HG02970 (cell line): Measurements from ENCODE around the gene CAGE1.

Source experiments
- ATAC-seq: cut with Tn5 transposase; IDR thresholded peaks from one replicate; pipeline ENCODE4 v1.9.1; 2021; ENCODE audit warnings: mild to moderate bottlenecking, moderate library complexity, moderate number of reproducible peaks; ENCODE audit not compliant: unreplicated experiment, low FRiP score

CAGE1 gene

DNA sequence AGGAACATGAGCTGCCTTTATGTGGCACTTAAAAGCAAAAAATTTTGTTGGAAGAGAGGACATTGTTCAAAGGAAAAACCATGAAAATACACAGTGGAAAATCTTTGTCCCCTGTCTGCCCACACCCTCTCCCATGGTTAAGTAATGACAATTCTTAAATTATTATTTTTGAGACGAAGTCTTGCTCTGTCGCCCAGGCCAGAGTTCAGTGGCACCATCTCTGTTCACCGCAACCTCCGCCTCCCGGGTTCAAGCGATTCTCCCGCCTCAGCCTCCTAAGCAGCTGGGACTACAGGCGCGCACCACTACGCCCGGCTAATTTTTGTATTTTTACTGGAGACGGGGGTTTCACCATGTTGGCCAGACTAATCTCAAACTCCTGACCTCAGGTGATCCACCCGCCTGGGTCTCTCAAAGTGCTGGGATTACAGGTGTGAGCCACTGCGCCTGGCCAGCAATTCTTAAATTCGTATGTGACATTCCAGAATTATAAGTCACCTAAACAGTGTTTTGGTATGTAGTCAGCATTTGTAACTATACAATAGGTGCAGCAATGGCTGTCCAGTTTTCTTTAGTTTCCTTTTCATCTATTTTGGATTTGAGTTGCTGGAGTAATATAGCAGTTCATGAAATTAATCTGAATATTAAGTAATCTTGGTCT is 75.9 kb downstream of the CAGE1 start:
- no peak for ATAC-seq

GRCh38 chr6:7312616-7313504 is 76.7 kb downstream of the CAGE1 start, which contains the start of gene SSR1:
SSR1 (minus strand) TSS chr6:7313199; CDS start chr6:7313120, 79 bp downstream.
- peak; percentile 95 for ATAC-seq

DNA sequence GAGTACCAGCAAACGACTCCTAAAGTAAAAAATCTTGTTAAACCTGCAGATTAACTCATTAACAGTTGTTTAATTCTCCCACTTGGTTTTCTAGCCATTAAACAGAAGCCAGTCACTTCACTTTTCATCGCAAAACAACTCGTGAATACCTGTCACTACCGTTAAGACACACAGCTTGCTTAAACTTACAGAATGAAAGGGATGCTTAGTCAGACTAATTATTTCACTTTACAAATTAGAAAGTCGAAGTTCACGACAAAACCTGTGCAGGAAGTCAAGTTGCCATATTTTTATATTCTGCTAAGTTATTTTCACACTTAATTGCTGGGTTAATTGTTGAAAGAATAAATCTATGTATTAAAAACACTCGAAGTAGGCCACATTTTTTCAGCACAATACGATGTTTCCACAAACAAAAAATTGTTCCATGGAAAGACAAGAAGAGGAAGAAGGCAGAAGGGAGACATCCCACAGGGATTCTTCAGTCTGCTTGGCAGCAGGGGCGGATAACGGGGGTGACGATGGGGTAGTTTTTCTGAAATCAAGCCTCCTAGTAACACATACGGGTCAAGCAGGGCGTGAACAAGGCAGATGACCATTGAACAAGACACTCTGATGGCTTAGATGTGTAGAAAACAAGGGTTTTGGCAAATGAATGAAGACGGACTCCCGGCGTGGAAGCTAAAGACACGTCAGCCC is 77.5 kb downstream of the CAGE1 start:
- no peak for ATAC-seq

DNA sequence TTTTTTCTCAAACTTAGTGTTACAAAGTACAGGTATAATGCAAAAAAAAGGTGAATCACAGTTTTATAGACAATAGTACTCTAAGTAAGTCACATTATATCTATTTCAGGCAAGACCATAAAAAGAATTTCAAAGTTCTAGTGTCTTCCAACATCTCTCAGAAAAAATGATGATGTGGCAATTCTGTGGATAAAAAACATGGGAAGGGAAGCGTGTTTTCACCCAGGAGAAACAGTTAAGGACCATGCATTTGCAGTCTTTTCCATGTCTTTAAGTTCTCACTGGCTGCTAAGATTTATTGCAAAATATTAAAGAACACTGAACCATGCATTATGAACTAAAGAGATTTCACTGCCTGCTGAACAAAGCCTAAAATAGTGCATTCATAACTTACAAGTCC is 78.4 kb downstream of the CAGE1 start:
- ATAC-seq = no peak

DNA sequence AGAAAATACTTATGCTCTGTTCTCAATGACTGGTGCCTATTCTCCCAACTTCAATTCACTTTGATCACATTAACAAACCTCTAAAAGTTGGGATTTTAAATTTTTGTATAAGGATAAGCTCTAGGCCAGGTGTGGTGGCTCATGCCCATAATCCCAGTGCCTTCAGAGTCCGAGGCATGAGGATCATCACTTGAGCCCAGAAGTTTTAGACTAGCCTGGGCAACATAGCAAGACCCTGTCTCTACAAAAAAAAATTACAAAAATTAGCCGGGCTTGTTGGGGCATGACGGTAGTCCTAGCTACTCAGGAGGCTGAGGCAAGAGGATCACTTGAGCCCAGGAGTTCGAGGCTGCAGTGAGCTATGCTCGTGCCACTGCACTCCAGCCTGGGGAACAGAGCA is 80.5 kb downstream of the CAGE1 start:
- no peak for ATAC-seq

DNA sequence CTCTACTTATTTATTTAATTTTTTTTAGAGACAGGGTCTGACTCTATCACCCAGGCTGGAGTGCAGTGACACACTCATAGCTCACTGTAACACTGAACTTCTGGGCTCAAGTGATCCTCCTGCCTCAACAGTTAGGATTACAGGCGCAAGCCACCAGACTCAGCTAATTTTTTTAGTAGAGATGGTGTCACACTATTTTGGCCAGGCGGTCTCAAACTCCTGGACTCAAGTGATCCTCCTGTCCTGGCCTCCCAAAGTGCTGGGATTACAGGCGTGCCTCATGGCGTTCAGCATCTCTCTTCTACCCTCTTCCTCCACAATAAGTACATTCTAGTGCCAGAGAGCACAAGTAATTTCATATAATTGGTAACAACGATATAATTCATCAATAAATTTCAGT is 82.0 kb downstream of the CAGE1 start:
- ATAC-seq = no peak

GRCh38 chr6:7304821-7305220 is 84.7 kb downstream of the CAGE1 start:
- no peak for ATAC-seq

- no peak for ATAC-seq
Observed at GRCh38 chr6:7301702-7302101, 87.8 kb downstream of the CAGE1 start.

- no peak for ATAC-seq
Observed at GRCh38 chr6:7300926-7301325, 88.6 kb downstream of the CAGE1 start.

GRCh38 chr6:7298113-7298512 is 91.4 kb downstream of the CAGE1 start:
- ATAC-seq = no peak

DNA sequence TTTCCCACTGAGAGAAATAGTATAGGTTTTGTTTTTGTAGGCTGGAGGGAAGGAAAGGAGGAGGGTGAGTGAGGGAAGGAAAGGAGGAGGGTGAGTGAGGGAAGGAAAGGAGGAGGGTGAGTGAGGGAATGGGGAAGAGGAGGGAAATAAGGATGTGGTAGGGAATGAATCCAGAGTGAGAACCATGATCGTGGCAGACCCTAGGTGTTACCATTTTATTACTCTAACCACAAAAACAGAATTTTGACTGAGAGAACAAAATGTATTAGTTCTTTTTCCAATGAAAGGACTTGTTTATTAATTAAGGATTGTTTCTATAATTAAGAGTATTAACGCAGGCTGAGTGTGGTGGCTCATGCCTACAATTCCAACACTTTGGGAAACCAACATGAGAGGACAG is 92.9 kb downstream of the CAGE1 start:
- ATAC-seq = no peak

DNA sequence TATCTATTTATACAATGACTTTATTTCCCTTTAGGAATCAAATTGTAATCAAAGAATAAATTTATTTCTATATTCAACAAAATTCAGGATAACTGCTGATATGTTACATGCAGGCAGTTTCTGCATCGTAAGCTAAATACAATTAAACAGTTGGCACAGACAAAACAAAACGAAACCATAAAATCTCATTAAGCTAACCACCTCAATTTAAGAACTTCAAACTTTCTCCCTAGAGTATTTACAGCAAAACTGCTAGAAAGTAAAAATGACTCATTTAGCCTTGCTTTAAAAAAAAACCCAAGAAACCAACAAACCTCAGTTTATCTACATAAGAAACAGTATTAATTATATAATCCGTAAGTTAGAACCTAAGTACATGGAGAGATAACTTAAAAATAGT is 93.6 kb downstream of the CAGE1 start:
- ATAC-seq = no peak

DNA sequence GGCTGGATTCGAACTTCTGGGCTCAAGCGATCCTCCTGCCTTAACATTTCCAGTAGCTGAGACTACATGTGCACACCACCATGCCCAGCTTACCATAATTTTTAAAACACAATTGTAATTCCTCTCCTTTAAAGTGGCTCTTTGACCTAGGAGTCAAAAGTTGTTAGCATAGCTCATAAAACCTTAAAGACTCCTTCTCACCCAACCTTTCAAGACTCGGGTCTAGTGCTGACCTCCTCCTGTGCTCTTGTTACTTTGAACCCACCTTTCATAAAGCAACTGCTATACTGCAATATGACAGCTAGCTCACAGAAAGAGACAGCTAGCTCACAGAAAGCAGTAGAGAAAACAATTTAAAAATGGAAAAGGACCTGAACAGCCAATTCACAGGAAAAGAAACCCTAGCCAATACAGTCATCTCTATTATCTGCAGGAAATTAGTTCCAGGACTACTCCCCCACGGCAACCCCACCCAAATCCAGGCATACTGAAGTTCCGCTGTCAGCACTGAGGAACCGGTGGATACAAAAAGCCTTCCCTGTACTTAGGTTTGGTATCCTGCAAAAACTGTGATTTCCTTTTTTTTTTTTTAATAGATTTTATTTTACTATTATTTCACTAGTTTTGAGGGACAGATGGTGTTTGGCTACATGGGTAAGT is 96.8 kb downstream of the CAGE1 start:
- ATAC-seq = no peak

- no peak for ATAC-seq
Observed at GRCh38 chr6:7290079-7290478, 99.5 kb downstream of the CAGE1 start.

DNA sequence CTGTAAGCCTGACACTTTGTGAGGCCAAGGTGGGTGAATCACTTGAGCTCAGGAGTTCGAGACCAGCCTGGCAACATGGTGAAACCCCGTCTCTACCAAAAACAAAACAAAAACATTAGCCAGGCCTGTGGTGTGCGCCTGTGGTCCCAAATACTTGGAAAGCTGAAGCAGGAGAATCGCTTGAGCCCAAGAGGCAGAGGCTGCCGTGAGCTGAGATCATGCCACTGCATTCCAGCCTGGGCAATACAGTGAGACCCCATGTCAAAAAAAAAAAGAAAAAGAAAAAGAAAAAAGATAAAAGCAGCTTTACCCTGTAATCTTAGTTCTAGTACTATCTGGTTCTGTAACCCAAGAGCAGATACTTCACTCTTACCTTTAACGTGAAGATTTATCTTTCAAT is 104.1 kb downstream of the CAGE1 start:
- ATAC-seq = no peak

DNA sequence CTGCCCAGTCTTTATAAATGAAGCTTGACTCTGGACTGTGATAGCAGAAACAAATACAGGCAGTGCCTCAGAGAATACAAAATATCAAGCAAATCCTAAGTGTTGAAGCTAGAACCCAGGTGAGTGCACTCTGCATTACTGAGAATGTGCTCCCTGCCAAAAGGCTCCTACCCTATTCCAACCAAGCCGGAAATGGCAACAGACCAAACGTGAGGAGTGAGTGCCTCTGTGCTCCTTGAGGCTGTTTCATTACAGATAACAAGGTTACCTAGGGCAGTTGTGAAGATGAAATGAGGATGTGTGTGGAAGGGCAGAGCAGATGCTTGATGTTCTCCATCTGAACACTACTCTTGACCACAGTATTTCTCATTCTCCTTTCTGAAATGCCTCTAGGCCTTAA is 105.9 kb downstream of the CAGE1 start:
- no peak for ATAC-seq

- ATAC-seq = no peak
Observed at GRCh38 chr6:7282097-7282906, 107.2 kb downstream of the CAGE1 start.
